H9 (cell line): Measurements from ENCODE around the gene CDCP2. TPM values are rescaled to one million over a fixed set of nuclear protein-coding genes. Genes with fewer than 3 reads are reported as not detected.
"Not testable (repeated sequence)": the region's sequence is repeated elsewhere in the genome, so short reads cannot be mapped to it uniquely, and the experiment has no call there.

Experiments used
- DNase-seq: peaks from one replicate; pipeline ENCODE4 v3.0.0-alpha.2; 2017
- H2AFZ ChIP-seq: one replicate; pipeline ENCODE4 v1.6.1; 2013; ENCODE audit warnings: mild to moderate bottlenecking, low read length, control low read depth, moderate library complexity
- H2AK5ac ChIP-seq: 2 replicates; pipeline ENCODE4 v1.6.1; 2013; ENCODE audit warnings: low read length, control low read depth, mixed read lengths; ENCODE audit not compliant: insufficient read length
- H2BK120ac ChIP-seq: one replicate; pipeline ENCODE4 v1.6.1; 2013; ENCODE audit warnings: low read depth, mild to moderate bottlenecking, low read length, control low read depth, inconsistent platforms; ENCODE audit not compliant: poor library complexity, severe bottlenecking
- H2BK12ac ChIP-seq: 2 replicates; pipeline ENCODE4 v1.6.1; 2013; ENCODE audit warnings: low read length, control low read depth, mixed read lengths, low read depth; ENCODE audit not compliant: insufficient read length
- H2BK15ac ChIP-seq: 2 replicates; pipeline ENCODE4 v1.6.1; 2013; ENCODE audit warnings: low read depth, low read length, control low read depth
- H2BK20ac ChIP-seq: one replicate; pipeline ENCODE4 v1.6.1; 2013; ENCODE audit warnings: low read depth, mild to moderate bottlenecking, low read length, control low read depth, inconsistent platforms; ENCODE audit not compliant: poor library complexity, severe bottlenecking
- H2BK5ac ChIP-seq: 2 replicates; pipeline ENCODE4 v1.6.1; 2013; ENCODE audit warnings: low read length, control low read depth, mixed read lengths; ENCODE audit not compliant: insufficient read length
- H3K14ac ChIP-seq: 2 replicates; pipeline ENCODE4 v1.6.1; 2013; ENCODE audit warnings: low read length, control low read depth; ENCODE audit not compliant: insufficient read depth
- H3K18ac ChIP-seq: 2 replicates; pipeline ENCODE4 v1.6.1; 2013; ENCODE audit warnings: low read depth, mild to moderate bottlenecking, mixed read lengths, low read length, control low read depth; ENCODE audit not compliant: insufficient read length
- H3K23ac ChIP-seq: 2 replicates; pipeline ENCODE4 v1.6.1; 2013; ENCODE audit warnings: low read length, control low read depth, mixed read lengths, low read depth; ENCODE audit not compliant: insufficient read length
- H3K23me2 ChIP-seq: 2 replicates; pipeline ENCODE4 v1.6.1; 2013; ENCODE audit warnings: low read depth, mild to moderate bottlenecking, mixed read lengths, low read length, control low read depth; ENCODE audit not compliant: insufficient read length, poor library complexity, severe bottlenecking
- H3K27ac ChIP-seq: 2 replicates; pipeline ENCODE4 v1.5.1; 2013; ENCODE audit warnings: low read length, control low read depth, mixed read lengths, low read depth; ENCODE audit not compliant: insufficient read length
- H3K27me3 ChIP-seq: 2 replicates; pipeline ENCODE4 v1.6.1; 2013; ENCODE audit warnings: low read length, control low read depth, inconsistent platforms; ENCODE audit not compliant: insufficient read depth
- H3K4ac ChIP-seq: 2 replicates; pipeline ENCODE4 v1.6.1; 2013; ENCODE audit warnings: low read depth, mild to moderate bottlenecking, control low read depth, inconsistent platforms, low read length, moderate library complexity
- H3K4me1 ChIP-seq: 2 replicates; pipeline ENCODE4 v1.6.1; 2013; ENCODE audit warnings: low read length, control low read depth, inconsistent platforms; ENCODE audit not compliant: insufficient read depth
- H3K4me2 ChIP-seq: 2 replicates; pipeline ENCODE4 v1.6.1; 2013; ENCODE audit warnings: low read length, control low read depth, mixed read lengths; ENCODE audit not compliant: insufficient read length, insufficient read depth
- H3K56ac ChIP-seq: 2 replicates; pipeline ENCODE4 v1.6.1; 2013; ENCODE audit warnings: low read depth, mild to moderate bottlenecking, mixed read lengths, low read length, control low read depth; ENCODE audit not compliant: insufficient read length
- H3K79me1 ChIP-seq: 2 replicates; pipeline ENCODE4 v1.6.1; 2013; ENCODE audit warnings: low read depth, mild to moderate bottlenecking, moderate library complexity, low read length, control low read depth, inconsistent platforms; ENCODE audit not compliant: insufficient read depth, poor library complexity, severe bottlenecking
- H3K79me2 ChIP-seq: 2 replicates; pipeline ENCODE4 v1.6.1; 2013; ENCODE audit warnings: low read length, control low read depth, inconsistent platforms; ENCODE audit not compliant: insufficient read depth
- H3K9ac ChIP-seq: 2 replicates; pipeline ENCODE4 v1.6.1; 2013; ENCODE audit warnings: low read length, control low read depth, mixed read lengths; ENCODE audit not compliant: insufficient read length; ENCODE audit errors: extremely low read depth
- H3K9me3 ChIP-seq: one replicate; pipeline ENCODE4 v1.6.1; 2013; ENCODE audit warnings: low read depth, low read length, inconsistent platforms; ENCODE audit not compliant: control insufficient read depth
- H3T11ph ChIP-seq: one replicate; pipeline ENCODE4 v1.6.1; 2013; ENCODE audit warnings: mild to moderate bottlenecking, low read length, control low read depth, inconsistent platforms
- H4K20me1 ChIP-seq: one replicate; pipeline ENCODE4 v1.6.1; 2013; ENCODE audit not compliant: control insufficient read depth, insufficient read length, insufficient read depth
- H4K5ac ChIP-seq: 2 replicates; pipeline ENCODE4 v1.6.1; 2013; ENCODE audit warnings: low read depth, mild to moderate bottlenecking, mixed read lengths, low read length, control low read depth; ENCODE audit not compliant: insufficient read length
- H4K8ac ChIP-seq: replicated peaks from 2 replicates; pipeline ENCODE4 v1.6.1; 2013; ENCODE audit warnings: low read length, control low read depth, mixed read lengths, low read depth; ENCODE audit not compliant: insufficient read length
- H4K91ac ChIP-seq: 2 replicates; pipeline ENCODE4 v1.6.1; 2013; ENCODE audit warnings: low read depth, mild to moderate bottlenecking, moderate library complexity, mixed read lengths, low read length, control low read depth; ENCODE audit not compliant: insufficient read length
- H3K27ac Mint-ChIP-seq, 3 experiments: 2 replicates in 2 of 3; 3 replicates in 1 of 3; pipeline ENCODE4 v1.8.0; 2020 to 2021; ENCODE audit warnings: mixed read lengths in 3 of 3, mild to moderate bottlenecking in 1 of 3, moderate library complexity in 1 of 3
- H3K27me3 Mint-ChIP-seq: 2 replicates; pipeline ENCODE4 v1.8.0; 2021; ENCODE audit warnings: low read depth, mild to moderate bottlenecking, moderate library complexity, mixed read lengths
- H3K36me3 Mint-ChIP-seq, 3 experiments: 2 replicates in 2 of 3; 3 replicates in 1 of 3; pipeline ENCODE4 v1.8.0; 2020 to 2021; ENCODE audit warnings: low read depth in 3 of 3, mixed read lengths in 3 of 3; ENCODE audit not compliant: insufficient read depth in 1 of 3
- H3K4me1 Mint-ChIP-seq, 2 experiments: 2 replicates each; pipeline ENCODE4 v1.8.0; 2020; ENCODE audit warnings: mixed read lengths in 2 of 2
- H3K4me3 Mint-ChIP-seq, 2 experiments: 2 replicates in 1 of 2; 3 replicates in 1 of 2; pipeline ENCODE4 v1.8.0; 2020 to 2021; ENCODE audit warnings: mild to moderate bottlenecking in 2 of 2, mixed read lengths in 2 of 2, moderate library complexity in 1 of 2
- H3K9me3 Mint-ChIP-seq, 2 experiments: 2 replicates in 1 of 2; 3 replicates in 1 of 2; pipeline ENCODE4 v1.8.0; 2020; ENCODE audit warnings: mild to moderate bottlenecking in 2 of 2, mixed read lengths in 2 of 2, moderate library complexity in 1 of 2
- WGBS: extraction: QIAGEN DNeasy Blood & Tissue Kit; methylation state at CpG from one replicate; pipeline ENCODE4 v1.1.7; 2013; ENCODE audit warnings: missing lambda C conversion rate, low lambda C conversion rate, mixed read lengths; ENCODE audit not compliant: insufficient read length; ENCODE audit errors: extremely low coverage; 5-methylcytosine and 5-hydroxymethylcytosine counted together
- total RNA-seq: library from RNA; stranded (reverse); gene quantifications from 2 replicates; pipeline ENCODE4 v1.2.1, GENCODE V29; 2021
- TF ChIP-seq, protein P1 (sequence below): fragments of 200-600 bp; sonication (generic); conservative IDR thresholded peaks from 3 replicates; pipeline ENCODE4 v1.8.0; 2021; ENCODE audit warnings: antibody characterized with exemption, mild to moderate bottlenecking

The CDCP2 gene
- total RNA-seq, 1 experiment from 2014 or later, result not detected

DNA sequence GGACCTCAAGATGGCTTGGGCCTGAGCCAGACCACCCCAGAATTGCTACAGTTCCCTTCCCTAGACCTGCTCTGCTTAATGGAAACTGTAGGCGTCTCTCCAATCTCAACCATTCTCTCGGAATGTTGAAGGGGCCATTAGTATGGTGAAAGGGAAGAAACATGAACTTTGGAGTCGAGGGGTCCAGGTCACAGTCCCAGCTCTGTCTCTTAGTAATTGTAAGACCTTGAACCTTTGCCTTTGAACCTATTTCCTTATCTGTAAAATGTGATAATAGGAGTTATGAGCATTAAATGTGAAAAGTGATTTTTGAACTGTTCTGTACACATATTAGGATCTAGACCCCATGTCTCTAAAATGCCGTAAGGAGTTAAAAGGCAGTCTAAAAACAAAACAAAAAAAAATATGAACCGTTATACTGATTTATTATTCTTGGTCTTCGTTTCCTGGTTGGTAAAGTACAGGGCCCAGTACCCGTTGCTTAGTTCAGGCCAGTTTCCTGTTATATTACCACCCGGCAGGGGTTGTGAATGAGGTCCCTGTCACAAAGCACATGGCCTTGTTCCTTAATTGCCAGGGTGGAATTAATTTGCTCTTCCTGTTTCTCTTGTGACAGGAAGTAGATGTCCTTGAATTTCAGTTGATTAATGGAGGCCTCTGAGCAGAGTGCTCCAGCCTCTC lies 57.1 kb downstream of the CDCP2 start:
- TF ChIP-seq, protein P1, sequence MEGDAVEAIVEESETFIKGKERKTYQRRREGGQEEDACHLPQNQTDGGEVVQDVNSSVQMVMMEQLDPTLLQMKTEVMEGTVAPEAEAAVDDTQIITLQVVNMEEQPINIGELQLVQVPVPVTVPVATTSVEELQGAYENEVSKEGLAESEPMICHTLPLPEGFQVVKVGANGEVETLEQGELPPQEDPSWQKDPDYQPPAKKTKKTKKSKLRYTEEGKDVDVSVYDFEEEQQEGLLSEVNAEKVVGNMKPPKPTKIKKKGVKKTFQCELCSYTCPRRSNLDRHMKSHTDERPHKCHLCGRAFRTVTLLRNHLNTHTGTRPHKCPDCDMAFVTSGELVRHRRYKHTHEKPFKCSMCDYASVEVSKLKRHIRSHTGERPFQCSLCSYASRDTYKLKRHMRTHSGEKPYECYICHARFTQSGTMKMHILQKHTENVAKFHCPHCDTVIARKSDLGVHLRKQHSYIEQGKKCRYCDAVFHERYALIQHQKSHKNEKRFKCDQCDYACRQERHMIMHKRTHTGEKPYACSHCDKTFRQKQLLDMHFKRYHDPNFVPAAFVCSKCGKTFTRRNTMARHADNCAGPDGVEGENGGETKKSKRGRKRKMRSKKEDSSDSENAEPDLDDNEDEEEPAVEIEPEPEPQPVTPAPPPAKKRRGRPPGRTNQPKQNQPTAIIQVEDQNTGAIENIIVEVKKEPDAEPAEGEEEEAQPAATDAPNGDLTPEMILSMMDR, result no peak
- DNase-seq, result no peak
- no peak overlapping the region for H3K4me3 Mint-ChIP-seq
- Histone ChIP-seq H3K4me1 (no peaks in the 10 kb centered on the region), H3K23me2 (no peaks in the 10 kb centered on the region), H3K18ac (no peak overlapping the region), H2AK5ac (no peak overlapping the region), H2BK12ac (no peak overlapping the region), H4K5ac (no peak overlapping the region), H3K9me3 (no peaks in the 10 kb centered on the region), H3K79me2 (no peaks in the 10 kb centered on the region), H2BK5ac (no peak overlapping the region), H2BK15ac (no peak overlapping the region), H3T11ph (no peak overlapping the region), H2BK20ac (no peak overlapping the region), H3K4me2 (no peak overlapping the region), H3K4ac (no peak overlapping the region), H3K27me3 (no peaks in the 10 kb centered on the region), H3K23ac (no peak overlapping the region), H4K91ac (no peak overlapping the region), H3K27ac (no peak overlapping the region), H4K20me1 (no peaks in the 10 kb centered on the region), H3K79me1 (no peaks in the 10 kb centered on the region), H3K9ac (no peak overlapping the region), H2BK120ac (no peak overlapping the region), H3K56ac (no peak overlapping the region), H2AFZ (no peak overlapping the region), H3K14ac (no peak overlapping the region), H4K8ac (no peak overlapping the region)
- H3K27ac Mint-ChIP-seq, result no peak overlapping the region; a peak in 1 of 7 replicates
- H3K36me3 Mint-ChIP-seq, result peaks cover 0 to 1% (median 0%) of the 10 kb centered on the region in 3 experiments; a peak in 2 of 7 replicates
- no peaks in the 10 kb centered on the region for H3K9me3 Mint-ChIP-seq
- peaks cover 5 to 10% of the 10 kb centered on the region in 2 experiments; a peak in 3 of 4 replicates for H3K4me1 Mint-ChIP-seq
- no CpG with 5 or more reads among the region's 8 CpGs for WGBS
- H3K27me3 Mint-ChIP-seq, result no peaks in the 10 kb centered on the region; the same call in 1 of the 2 replicates

DNA sequence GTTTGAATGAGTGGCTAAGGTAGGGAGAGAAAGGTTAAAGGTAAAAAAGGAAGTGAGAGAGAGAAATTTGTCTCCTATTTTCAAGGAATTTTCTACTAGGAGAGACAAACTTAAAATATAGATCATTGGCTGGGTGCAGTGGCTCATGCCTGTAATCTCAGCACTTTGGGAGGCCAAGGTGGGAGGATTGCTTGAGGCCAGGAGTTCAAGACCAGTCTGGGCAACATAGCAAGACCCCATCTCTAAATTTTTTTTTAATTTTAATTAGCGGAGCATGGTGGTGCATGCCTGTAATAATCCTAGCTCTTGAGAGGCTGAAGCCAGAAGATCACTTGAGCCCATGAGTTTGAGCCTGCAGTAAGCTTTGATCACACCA lies 58.1 kb downstream of the CDCP2 start:
- H3K9ac ChIP-seq, H4K5ac ChIP-seq, H2AK5ac ChIP-seq, DNase-seq, H4K91ac ChIP-seq, H3T11ph ChIP-seq, H2BK120ac ChIP-seq, H3K56ac ChIP-seq, H3K18ac ChIP-seq, H3K27ac ChIP-seq, H3K27me3 ChIP-seq, H2BK15ac ChIP-seq, H3K79me2 ChIP-seq, H3K23ac ChIP-seq, H2AFZ ChIP-seq, H3K4me1 ChIP-seq, H3K14ac ChIP-seq, H3K36me3 Mint-ChIP-seq, H3K4me2 ChIP-seq, H3K9me3 Mint-ChIP-seq, H2BK5ac ChIP-seq, H2BK12ac ChIP-seq, H3K4me3 Mint-ChIP-seq, H3K4ac ChIP-seq, H4K8ac ChIP-seq, H3K4me1 Mint-ChIP-seq, H4K20me1 ChIP-seq, H3K9me3 ChIP-seq, H3K23me2 ChIP-seq, H3K79me1 ChIP-seq, H2BK20ac ChIP-seq, H3K27me3 Mint-ChIP-seq: not testable (repeated sequence)
- no CpG with 5 or more reads among the region's 1 CpG for WGBS
- peak overlapping the region in 1 of 3 experiments; percentile 53; a peak in 1 of 7 replicates for H3K27ac Mint-ChIP-seq
